SIG-M5 treated with dmso at 0.1 percent for 504 hours (cell line): Measurements from ENCODE around the gene MYO1E.

ENCODE experiments used
- DNase-seq: peaks from one replicate; lab custom pipeline; 2025; ENCODE audit not compliant: unreplicated experiment; lab: John Stamatoyannopoulos, UW

Gene MYO1E

GRCh38 chr15:59203008-59203407 is 169.7 kb downstream of the MYO1E start:
- no peak for DNase-seq

DNA sequence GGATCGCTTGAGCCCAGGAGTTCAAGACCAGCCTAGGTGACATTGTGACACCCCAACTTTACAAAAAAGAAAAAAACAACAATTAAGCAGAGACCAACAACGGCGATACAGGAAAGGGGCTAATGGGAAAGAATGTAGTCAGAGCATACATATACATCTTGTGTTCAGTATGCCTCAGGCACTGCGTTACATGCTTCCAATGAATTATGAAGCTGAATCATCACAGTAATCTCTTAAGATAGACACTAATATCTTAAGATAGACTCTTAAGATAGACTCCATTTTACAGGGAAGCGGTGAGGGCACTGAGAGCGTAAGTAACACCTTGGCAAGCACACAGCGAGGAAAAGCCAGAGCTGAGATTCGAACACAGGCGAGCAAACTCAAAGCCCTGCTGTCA is 172.1 kb downstream of the MYO1E start:
- no peak for DNase-seq

DNA sequence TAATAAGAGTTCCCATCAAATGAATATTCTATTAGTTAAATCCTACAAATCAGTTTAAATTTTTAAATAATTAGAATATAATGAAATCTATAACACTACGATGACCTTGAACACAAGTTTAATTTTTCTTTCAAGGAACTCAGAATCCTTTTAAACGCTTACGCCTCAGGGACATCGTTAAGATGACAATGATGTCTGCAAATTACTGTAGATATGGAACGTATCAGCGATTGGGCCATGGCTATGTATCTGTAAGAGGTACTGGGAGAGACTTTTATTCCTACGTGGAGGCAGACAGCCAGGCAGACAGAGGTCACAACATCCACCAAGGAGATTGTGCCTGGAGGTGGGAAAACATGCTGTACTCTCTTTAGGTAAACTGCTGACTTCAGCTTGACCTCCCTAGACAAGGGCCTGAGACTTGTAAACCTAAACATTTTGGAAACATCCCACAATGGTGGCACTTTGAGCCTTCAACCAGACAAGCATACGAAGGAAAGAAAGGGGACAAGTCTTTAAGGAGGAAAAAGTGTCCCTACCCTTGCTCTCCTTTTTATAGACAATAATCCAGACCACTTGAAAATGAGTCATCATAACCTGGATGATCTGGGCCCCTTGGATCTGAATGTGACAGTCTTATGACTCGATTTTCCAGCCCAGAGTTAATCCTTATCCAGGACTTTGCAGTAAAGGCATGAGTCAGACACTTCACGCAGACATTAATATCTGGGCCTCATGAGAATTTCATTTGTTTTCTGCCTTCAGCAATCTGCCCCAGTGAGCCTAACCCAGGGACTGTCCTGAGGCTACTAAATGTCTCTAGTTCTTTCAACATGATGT is 172.8 kb downstream of the MYO1E start:
- no peak for DNase-seq

- DNase-seq: no peak
Observed at GRCh38 chr15:59197454-59197853, 175.2 kb downstream of the MYO1E start.

DNA sequence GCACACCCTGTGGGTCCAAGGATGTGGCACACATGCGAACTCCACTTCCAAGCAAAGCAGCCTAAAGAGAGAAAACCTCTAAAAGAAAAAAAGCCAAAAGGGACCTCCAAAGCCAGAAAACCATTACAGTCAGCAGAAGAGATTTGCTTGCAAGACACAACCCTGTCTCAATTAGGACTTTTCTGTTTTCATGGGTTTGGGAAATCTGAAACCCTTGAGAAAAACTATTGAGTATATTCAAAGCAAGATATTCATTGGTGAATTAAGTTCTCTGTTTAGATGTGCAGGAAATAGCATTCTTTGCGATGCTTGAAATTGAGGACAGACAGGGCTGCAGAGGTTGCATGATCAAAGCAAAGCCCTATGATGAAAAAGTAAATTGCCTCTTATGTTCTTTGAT is 176.3 kb downstream of the MYO1E start:
- DNase-seq: no peak

DNA sequence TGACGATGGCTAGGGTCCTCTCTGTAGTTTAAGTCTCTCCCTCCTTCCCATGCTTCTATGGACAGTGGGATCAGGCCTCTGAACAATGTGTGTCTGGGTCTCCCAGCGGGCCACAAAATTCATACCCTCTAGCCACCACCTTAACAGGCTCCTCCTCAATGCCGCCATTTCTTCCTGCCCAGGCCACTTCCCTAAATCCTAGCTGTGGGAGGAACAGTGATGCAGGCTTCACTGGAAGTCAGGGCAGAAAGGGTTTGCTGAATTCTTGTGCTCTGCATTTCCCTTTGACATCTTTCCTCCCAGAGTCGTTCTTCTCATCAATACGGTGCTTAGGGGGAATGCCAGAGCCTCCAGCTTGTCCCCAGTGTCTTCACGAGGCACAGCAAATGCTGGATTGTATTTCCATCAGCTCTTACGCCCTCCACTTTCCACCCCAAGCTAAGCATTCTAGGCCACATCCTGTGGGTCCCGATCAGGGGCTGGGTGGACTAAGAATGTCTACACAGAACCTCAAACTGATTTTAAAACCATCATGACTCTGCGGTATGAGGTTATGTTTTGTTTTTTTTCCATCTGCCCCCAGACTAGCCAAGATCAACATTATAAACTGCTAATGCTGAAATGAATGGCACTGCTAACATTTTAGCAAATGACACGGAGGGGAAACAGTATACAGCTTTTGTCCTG is 177.9 kb downstream of the MYO1E start:
- no peak for DNase-seq

GRCh38 chr15:59191855-59192237 is 180.8 kb downstream of the MYO1E start:
- DNase-seq: no peak

GRCh38 chr15:59190291-59190690 is 182.4 kb downstream of the MYO1E start:
- no peak for DNase-seq

DNA sequence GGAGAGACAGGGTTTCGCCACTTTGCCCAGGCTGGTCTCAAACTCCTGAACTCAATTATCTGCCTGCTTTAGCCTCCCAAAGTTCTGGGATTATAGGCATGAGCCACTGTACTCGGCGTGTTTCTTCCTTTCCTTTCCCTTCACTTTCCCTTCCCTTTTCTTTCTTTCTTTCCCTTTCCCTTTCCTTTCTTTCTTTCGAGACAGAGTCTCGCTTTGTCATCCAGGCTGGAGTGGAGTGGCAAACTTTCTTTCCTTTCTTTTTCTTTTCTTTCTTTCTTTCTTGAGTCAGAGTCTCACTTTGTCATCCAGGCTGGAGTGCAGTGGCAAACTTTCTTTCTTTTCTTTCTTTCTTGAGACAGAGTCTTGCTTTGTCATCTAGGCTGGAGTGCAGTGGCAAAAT is 183.4 kb downstream of the MYO1E start:
- no peak for DNase-seq

GRCh38 chr15:59186501-59186900 is 186.2 kb downstream of the MYO1E start:
- DNase-seq: no peak

DNA sequence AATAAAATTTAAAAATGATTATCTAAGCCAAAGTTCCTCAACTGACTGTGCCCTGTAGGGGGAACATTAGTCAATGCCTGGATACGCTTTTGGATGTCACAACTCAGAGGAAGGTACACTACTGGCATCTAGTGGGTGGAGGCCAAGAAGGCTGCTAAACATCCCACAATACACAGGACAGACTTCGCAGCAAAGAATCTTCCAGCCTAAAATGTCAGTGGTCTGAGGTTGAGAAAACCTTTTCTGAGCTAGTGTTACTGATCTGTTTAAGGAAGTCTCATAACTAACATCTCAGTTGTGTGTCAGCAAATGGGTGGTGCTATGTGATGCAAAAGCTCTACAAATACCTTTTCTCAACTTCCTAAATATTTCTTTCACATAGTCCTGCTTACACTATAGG is 186.9 kb downstream of the MYO1E start:
- peak; percentile 70 for DNase-seq

DNA sequence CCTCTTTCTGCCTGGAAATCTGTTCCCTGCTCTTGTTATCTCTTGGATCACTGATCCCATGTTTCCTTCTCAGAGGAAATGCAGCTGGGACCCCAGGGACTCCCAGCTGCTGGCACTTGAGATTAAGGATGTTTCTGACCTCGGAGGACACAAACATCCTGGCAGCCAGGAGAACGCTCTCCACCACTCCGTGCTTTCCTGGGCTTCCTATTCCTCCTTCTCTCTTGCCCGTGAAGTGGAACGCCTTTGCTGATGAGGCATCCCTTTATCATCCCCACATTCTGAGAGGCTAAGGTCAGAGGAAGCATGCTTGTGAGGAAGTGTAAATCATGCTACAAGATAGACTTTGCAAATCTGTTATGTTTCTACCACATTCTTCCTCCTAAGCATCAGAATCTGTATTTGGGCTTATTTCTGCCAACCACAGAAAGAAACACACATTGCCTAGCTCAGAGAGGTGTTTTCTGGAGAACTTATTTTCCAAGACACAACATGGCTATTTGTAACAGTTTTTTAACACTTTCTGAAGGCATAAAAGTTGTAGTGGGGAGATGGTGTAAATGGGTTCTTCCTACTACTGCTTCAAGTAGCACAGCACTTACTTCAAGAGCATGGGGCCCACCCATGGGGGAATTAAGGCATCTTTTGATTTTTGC is 191.6 kb downstream of the MYO1E start:
- no peak for DNase-seq

- no peak for DNase-seq
Observed at GRCh38 chr15:59179717-59180116, 193.0 kb downstream of the MYO1E start.

GRCh38 chr15:59178151-59178695 is 194.4 kb downstream of the MYO1E start:
- no peak for DNase-seq

GRCh38 chr15:59177317-59177660 is 195.4 kb downstream of the MYO1E start:
- peak; percentile 39 for DNase-seq

DNA sequence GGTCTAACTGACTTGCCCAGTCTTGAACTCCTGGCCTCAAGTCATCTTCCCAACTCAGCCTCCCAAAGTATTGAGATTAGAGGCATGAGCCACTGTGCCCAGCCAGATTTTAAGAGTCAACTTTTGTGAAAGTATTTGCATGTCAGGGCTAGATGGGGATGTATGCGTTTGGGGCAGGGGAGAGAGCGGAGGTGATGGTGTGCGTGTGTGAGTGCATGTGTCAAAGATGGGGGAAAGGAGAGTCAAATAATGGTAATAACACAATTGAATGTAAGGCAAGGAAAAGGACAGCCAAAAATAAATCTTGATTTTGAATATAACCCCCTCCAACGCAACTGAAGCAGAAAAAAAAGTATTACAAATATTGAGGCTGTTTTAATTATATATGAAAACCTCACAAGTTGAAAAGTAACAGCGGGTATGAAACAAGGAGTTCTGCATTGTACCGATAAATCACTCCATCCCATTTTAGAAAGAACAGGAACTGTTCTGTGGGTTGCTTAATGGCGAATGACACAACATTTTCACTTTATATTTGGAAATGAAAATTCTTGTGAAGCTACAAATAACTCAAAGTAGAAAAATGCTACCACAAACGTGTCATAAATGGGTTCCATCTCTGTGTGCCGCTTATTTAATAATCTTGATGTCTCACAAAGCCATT is 195.9 kb downstream of the MYO1E start:
- DNase-seq: peak; percentile 46

GRCh38 chr15:59174835-59175831 is 197.5 kb downstream of the MYO1E start:
- peak; percentile 54 for DNase-seq

DNA sequence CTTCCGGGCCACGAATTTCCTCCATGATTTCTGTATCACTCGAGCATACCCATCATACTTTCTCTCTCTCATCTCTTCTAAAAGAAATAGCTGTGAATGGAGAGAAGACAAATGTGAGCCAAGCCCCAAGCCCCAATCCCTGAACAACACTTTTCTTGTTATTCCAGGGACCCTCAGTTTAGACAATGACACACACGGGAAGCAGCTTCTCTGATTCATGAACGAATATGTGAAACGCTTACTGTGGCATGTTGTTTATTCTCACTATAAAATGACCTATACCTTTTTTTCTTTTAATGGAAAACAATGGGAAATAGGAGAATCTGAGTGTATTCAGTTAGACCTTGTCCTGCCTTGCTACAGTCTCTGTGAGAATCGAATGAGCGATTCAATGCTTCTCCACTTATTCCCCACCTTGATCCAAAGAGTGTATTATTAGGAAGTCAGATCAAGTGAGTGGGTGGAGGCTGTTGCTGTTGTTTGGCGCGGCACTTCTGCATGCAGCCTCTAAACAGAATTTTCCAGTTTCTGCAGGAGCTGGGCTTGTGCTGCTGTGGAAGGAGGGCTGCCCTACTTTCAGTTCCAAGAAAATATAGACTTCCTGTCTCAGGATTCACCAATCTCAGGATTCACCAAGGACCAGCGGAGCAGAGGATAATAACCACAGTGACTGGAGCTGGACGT is 198.4 kb downstream of the MYO1E start:
- no peak for DNase-seq

GRCh38 chr15:59173194-59173593 is 199.5 kb downstream of the MYO1E start:
- no peak for DNase-seq
